IMR-90 (cell line): Measurements from ENCODE around the gene TMEM247. TPM values are rescaled to one million over a fixed set of nuclear protein-coding genes. Genes with fewer than 3 reads are reported as not detected.
A peak's percentile ranks its signal among the peaks of the same experiment; 100 is the strongest.

Source experiments
- ATAC-seq: fragments of 200-7000 bp; cut with Tn5 transposase; 2 replicates; pipeline ENCODE4 v1.9.1; 2020; ENCODE audit warnings: low read depth, mild to moderate bottlenecking, moderate library complexity
- BruUV-seq: library from RNA; stranded (reverse); fragments of 400-500 nt; replicated peaks from 2 replicates; lab custom pipeline; 2021; lab: Mats Ljungman, UMichigan
- CTCF ChIA-PET: fragments of 300-600 bp; formaldehyde crosslinking; extraction: SDS; loops from one replicate; lab custom pipeline; 2021; ENCODE audit warnings: antibody characterized with exemption; lab: Yijun Ruan, JAX
- POLR2A ChIA-PET: fragments of 300-600 bp; sonication (Branson Sonifier 250); formaldehyde crosslinking; loops from one replicate; lab custom pipeline; 2022; ENCODE audit warnings: antibody characterized with exemption; ENCODE audit not compliant: unreplicated experiment; lab: Charles Lee
- DNase-seq: peaks from one replicate; pipeline ENCODE4 v3.0.0; 2013
- H2AFZ ChIP-seq: replicated peaks from 2 replicates; pipeline ENCODE3; 2013; ENCODE audit warnings: low read length, mild to moderate bottlenecking; ENCODE audit not compliant: poor library complexity
- H2AK5ac ChIP-seq: 2 replicates; pipeline ENCODE4 v1.6.1; 2013; ENCODE audit warnings: low read depth, low read length, inconsistent platforms
- H2AK9ac ChIP-seq: replicated peaks from 2 replicates; pipeline ENCODE3; 2013; ENCODE audit warnings: mild to moderate bottlenecking, low read depth, low read length, moderate library complexity; ENCODE audit not compliant: poor library complexity
- H2BK120ac ChIP-seq: 2 replicates; pipeline ENCODE4 v1.6.1; 2013; ENCODE audit warnings: low read depth, low read length, inconsistent platforms
- H2BK15ac ChIP-seq: 3 replicates; pipeline ENCODE4 v1.6.1; 2013; ENCODE audit warnings: low read depth, low read length, inconsistent platforms
- H2BK20ac ChIP-seq: 2 replicates; pipeline ENCODE4 v1.6.1; 2013; ENCODE audit warnings: low read depth, mild to moderate bottlenecking, inconsistent platforms, low read length, moderate library complexity
- H2BK5ac ChIP-seq: 2 replicates; pipeline ENCODE4 v1.6.1; 2013; ENCODE audit warnings: mild to moderate bottlenecking, low read depth, low read length, inconsistent platforms; ENCODE audit not compliant: poor library complexity, severe bottlenecking
- H3K14ac ChIP-seq: replicated peaks from 2 replicates; pipeline ENCODE4 v1.6.1; 2013; ENCODE audit warnings: low read depth, low read length, inconsistent platforms
- H3K18ac ChIP-seq: 2 replicates; pipeline ENCODE4 v1.6.1; 2013; ENCODE audit warnings: low read depth, low read length, control low read depth
- H3K23ac ChIP-seq: 2 replicates; pipeline ENCODE4 v1.6.1; 2013; ENCODE audit warnings: low read depth, low read length, inconsistent platforms
- H3K27ac ChIP-seq: 2 replicates; pipeline ENCODE4 v1.5.1; 2013; ENCODE audit warnings: mild to moderate bottlenecking, control low read depth, low read length; ENCODE audit not compliant: insufficient read depth
- H3K27me3 ChIP-seq: 2 replicates; pipeline ENCODE4 v1.6.1; 2013; ENCODE audit warnings: low read length; ENCODE audit not compliant: control insufficient read depth, insufficient read depth
- H3K36me3 ChIP-seq: 2 replicates; pipeline ENCODE4 v1.6.1; 2013; ENCODE audit warnings: low read length, mixed read lengths; ENCODE audit not compliant: control insufficient read depth, insufficient read depth
- H3K4ac ChIP-seq: 2 replicates; pipeline ENCODE4 v1.6.1; 2013; ENCODE audit warnings: low read depth, low read length, inconsistent platforms
- H3K4me1 ChIP-seq: 2 replicates; pipeline ENCODE4 v1.6.1; 2013; ENCODE audit warnings: low read length, mixed read lengths; ENCODE audit not compliant: control insufficient read depth, insufficient read depth
- H3K4me2 ChIP-seq: 2 replicates; pipeline ENCODE4 v1.6.1; 2013; ENCODE audit warnings: low read depth, mild to moderate bottlenecking, control low read depth, low read length, moderate library complexity
- H3K4me3 ChIP-seq: 2 replicates; pipeline ENCODE4 v1.5.1; 2013; ENCODE audit warnings: low read depth, mild to moderate bottlenecking, control low read depth, low read length, moderate library complexity; ENCODE audit not compliant: insufficient read depth
- H3K56ac ChIP-seq: 2 replicates; pipeline ENCODE4 v1.6.1; 2013; ENCODE audit warnings: low read length, inconsistent platforms; ENCODE audit not compliant: insufficient read depth; ENCODE audit errors: extremely low read depth
- H3K79me1 ChIP-seq, 2 experiments: 2 replicates each; pipeline ENCODE4 v1.6.1; 2013; ENCODE audit warnings: low read length in 2 of 2, inconsistent platforms in 1 of 2, low read depth in 1 of 2
- H3K9ac ChIP-seq: 2 replicates; pipeline ENCODE4 v1.6.1; 2013; ENCODE audit warnings: low read depth, low read length, control low read depth
- H3K9me1 ChIP-seq: 2 replicates; pipeline ENCODE4 v1.6.1; 2013; ENCODE audit warnings: low read length, inconsistent platforms; ENCODE audit not compliant: insufficient read depth
- H3K9me3 ChIP-seq: 2 replicates; pipeline ENCODE4 v1.6.1; 2013; ENCODE audit warnings: low read length; ENCODE audit not compliant: control insufficient read depth, insufficient read depth
- H4K20me1 ChIP-seq: 2 replicates; pipeline ENCODE4 v1.6.1; 2013; ENCODE audit warnings: low read length, inconsistent platforms; ENCODE audit not compliant: insufficient read depth
- H4K5ac ChIP-seq: 2 replicates; pipeline ENCODE4 v1.6.1; 2013; ENCODE audit warnings: mild to moderate bottlenecking, low read depth, low read length, control low read depth
- H4K8ac ChIP-seq, 2 experiments: 2 replicates each; pipeline ENCODE4 v1.6.1; 2013; ENCODE audit warnings: low read depth in 2 of 2, low read length in 2 of 2, control low read depth in 1 of 2, inconsistent platforms in 1 of 2
- H4K91ac ChIP-seq: 2 replicates; pipeline ENCODE4 v1.6.1; 2013; ENCODE audit warnings: low read depth, low read length, inconsistent platforms; ENCODE audit not compliant: insufficient read depth
- BHLHE40 ChIP-seq: fragments of 150-350 bp; IDR thresholded peaks from 2 replicates; pipeline ENCODE4 v1.6.1; 2016; ENCODE audit warnings: mild to moderate bottlenecking, low read depth, low read length
- CEBPB ChIP-seq: IDR thresholded peaks from 2 replicates; pipeline ENCODE4 v1.6.1; 2012; ENCODE audit warnings: low read depth, low read length, improper control_type of control experiment
- CHD1 ChIP-seq: IDR thresholded peaks from 2 replicates; pipeline ENCODE4 v1.6.1; 2012; ENCODE audit warnings: low read depth, low read length, improper control_type of control experiment
- FOS ChIP-seq: fragments of 150-350 bp; IDR thresholded peaks from 2 replicates; pipeline ENCODE4 v1.6.1; 2016; ENCODE audit warnings: low read depth, low read length
- MAFK ChIP-seq: IDR thresholded peaks from 2 replicates; pipeline ENCODE4 v1.6.1; 2012; ENCODE audit warnings: low read depth, low read length, improper control_type of control experiment
- MAZ ChIP-seq: IDR thresholded peaks from 2 replicates; pipeline ENCODE4 v1.6.1; 2012; ENCODE audit warnings: low read depth, mild to moderate bottlenecking, low read length, improper control_type of control experiment, moderate library complexity, borderline replicate concordance
- MXI1 ChIP-seq: IDR thresholded peaks from 2 replicates; pipeline ENCODE4 v1.6.1; 2012; ENCODE audit warnings: low read depth, mild to moderate bottlenecking, low read length, moderate library complexity, borderline replicate concordance
- NFE2L2 ChIP-seq: fragments of 150-350 bp; IDR thresholded peaks from 2 replicates; pipeline ENCODE4 v1.6.1; 2016; ENCODE audit warnings: low read depth, mild to moderate bottlenecking, low read length
- POLR2A ChIP-seq: IDR thresholded peaks from 2 replicates; pipeline ENCODE4 v1.6.1; 2012; ENCODE audit warnings: mild to moderate bottlenecking, low read depth, low read length
- RAD21 ChIP-seq: IDR thresholded peaks from 2 replicates; pipeline ENCODE4 v1.6.1; 2012; ENCODE audit warnings: low read length, improper control_type of control experiment
- RCOR1 ChIP-seq: IDR thresholded peaks from 2 replicates; pipeline ENCODE4 v1.6.1; 2012; ENCODE audit warnings: mild to moderate bottlenecking, low read length, improper control_type of control experiment; ENCODE audit not compliant: insufficient replicate concordance
- RFX5 ChIP-seq: IDR thresholded peaks from 2 replicates; pipeline ENCODE4 v1.8.0; 2012; ENCODE audit warnings: low read depth, mild to moderate bottlenecking, low read length, moderate library complexity
- SMC3 ChIP-seq: fragments of 150-350 bp; IDR thresholded peaks from 2 replicates; pipeline ENCODE4 v1.6.1; 2016; ENCODE audit warnings: low read depth, mild to moderate bottlenecking, antibody characterized with exemption, low read length, moderate library complexity
- WGBS, 2 experiments: methylation state at CpG; one replicate each; pipeline versions ENCODE4 v1.1.5 to v1.1.7; 2013; ENCODE audit warnings: missing lambda C conversion rate in 2 of 2; ENCODE audit not compliant: insufficient read length in 1 of 2; ENCODE audit errors: extremely low coverage in 2 of 2; 5-methylcytosine and 5-hydroxymethylcytosine counted together
- dilution Hi-C: fragments of 300-500 bp; cut with HindIII; formaldehyde crosslinking; loops from one replicate; pipeline ENCODE4 v1.14.3; 2018; ENCODE audit warnings: low sequenced_read_pairs; ENCODE audit not compliant: unreplicated experiment
- in situ Hi-C: fragments of 300-500 bp; cut with MboI; formaldehyde crosslinking; loops from 3 replicates; pipeline ENCODE4 v1.14.3; 2019; ENCODE audit warnings: low sequenced_read_pairs, inconsistent platforms, mixed read lengths
- intact Hi-C: fragments of 100-400 bp; cut with micrococcal nuclease; formaldehyde crosslinking; loops from 2 replicates; pipeline ENCODE4 v1.10.0; 2022
- polyA plus RNA-seq, 3 experiments: library from polyadenylated mRNA; depleted of rRNA; stranded (reverse); fragments of >200 nt; gene quantifications; 2 replicates each; pipeline ENCODE4 v1.2.3, GENCODE V29; 2012; ENCODE audit warnings: low replicate concordance in 1 of 3
- total RNA-seq: library from RNA; depleted of rRNA; stranded (reverse); fragments of >200 nt; gene quantifications from 2 replicates; pipeline ENCODE4 v1.2.3, GENCODE V29; 2012
- TF ChIP-seq, protein P1 (sequence below): fragments of 150-350 bp; IDR thresholded peaks from 2 replicates; pipeline ENCODE4 v1.6.1; 2016; ENCODE audit warnings: low read depth, mild to moderate bottlenecking, low read length, moderate library complexity, borderline replicate concordance
- TF ChIP-seq, protein P2 (sequence below): conservative IDR thresholded peaks from 2 replicates; pipeline ENCODE4 v1.5.1; 2012; ENCODE audit warnings: mild to moderate bottlenecking, low read depth, low read length, improper control_type of control experiment
- TF ChIP-seq, protein P3 (sequence below): fragments of 150-350 bp; IDR thresholded peaks from 2 replicates; pipeline ENCODE4 v1.6.1; 2017; ENCODE audit warnings: mild to moderate bottlenecking, antibody characterized with exemption, low read length, low read depth

TMEM247 gene
- total and polyA plus RNA-seq, 2 of the 4 experiments (the other 2 are of a cell fraction) = not detected

DNA sequence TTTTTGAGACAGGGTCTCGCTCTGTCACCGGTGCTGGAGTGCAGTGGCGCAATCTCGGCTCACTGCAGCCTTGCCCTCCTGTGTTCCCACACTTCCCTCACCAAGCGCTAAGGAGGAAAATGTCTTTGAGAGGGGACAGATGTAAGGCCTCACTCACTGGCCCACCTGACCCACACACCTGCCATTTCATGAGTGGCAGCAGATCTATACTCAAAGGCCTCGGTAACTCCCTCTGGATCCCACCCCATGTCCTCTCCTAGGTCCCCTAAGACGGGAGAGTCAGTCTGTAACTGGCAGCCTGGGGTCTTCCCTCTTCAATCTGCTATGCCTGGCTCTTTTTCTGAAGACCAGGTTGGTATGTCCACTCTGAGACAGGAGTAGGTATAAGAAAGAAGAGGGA, 12.9 kb downstream of the TMEM247 start:
- H3K36me3 ChIP-seq = no peaks in the 10 kb centered on the region
- dilution Hi-C loops = no loop called here
- H3K27ac ChIP-seq = no peak overlapping the region
- peak overlapping the region; percentile 81 for H3K14ac ChIP-seq
- BruUV-seq = no TSS peak
- no peaks in the 10 kb centered on the region for H3K9me3 ChIP-seq
- no peak overlapping the region for H3K23ac ChIP-seq
- no peak overlapping the region for H2BK5ac ChIP-seq
- H4K8ac ChIP-seq = no peak overlapping the region
- no peak overlapping the region for H2AFZ ChIP-seq
- H2BK20ac ChIP-seq = peak overlapping the region; percentile 59; the same call in 1 of the 2 replicates
- ChIA-PET POLR2A (no interaction called here), CTCF (no interaction called here)
- WGBS, 2 experiments = no CpG with 5 or more reads among the region's 7 CpGs
- TF ChIP-seq, protein P1, sequence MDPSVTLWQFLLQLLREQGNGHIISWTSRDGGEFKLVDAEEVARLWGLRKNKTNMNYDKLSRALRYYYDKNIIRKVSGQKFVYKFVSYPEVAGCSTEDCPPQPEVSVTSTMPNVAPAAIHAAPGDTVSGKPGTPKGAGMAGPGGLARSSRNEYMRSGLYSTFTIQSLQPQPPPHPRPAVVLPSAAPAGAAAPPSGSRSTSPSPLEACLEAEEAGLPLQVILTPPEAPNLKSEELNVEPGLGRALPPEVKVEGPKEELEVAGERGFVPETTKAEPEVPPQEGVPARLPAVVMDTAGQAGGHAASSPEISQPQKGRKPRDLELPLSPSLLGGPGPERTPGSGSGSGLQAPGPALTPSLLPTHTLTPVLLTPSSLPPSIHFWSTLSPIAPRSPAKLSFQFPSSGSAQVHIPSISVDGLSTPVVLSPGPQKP = no peak
- TF ChIP-seq RAD21 (no peak), MAFK (no peak), CHD1 (no peak), RFX5 (no peak), SMC3 (no peak), FOS (no peak), MXI1 (no peak), CEBPB (no peak), MAZ (no peak), NFE2L2 (no peak), POLR2A (no peak), BHLHE40 (no peak), RCOR1 (no peak)
- TF ChIP-seq, protein P2, sequence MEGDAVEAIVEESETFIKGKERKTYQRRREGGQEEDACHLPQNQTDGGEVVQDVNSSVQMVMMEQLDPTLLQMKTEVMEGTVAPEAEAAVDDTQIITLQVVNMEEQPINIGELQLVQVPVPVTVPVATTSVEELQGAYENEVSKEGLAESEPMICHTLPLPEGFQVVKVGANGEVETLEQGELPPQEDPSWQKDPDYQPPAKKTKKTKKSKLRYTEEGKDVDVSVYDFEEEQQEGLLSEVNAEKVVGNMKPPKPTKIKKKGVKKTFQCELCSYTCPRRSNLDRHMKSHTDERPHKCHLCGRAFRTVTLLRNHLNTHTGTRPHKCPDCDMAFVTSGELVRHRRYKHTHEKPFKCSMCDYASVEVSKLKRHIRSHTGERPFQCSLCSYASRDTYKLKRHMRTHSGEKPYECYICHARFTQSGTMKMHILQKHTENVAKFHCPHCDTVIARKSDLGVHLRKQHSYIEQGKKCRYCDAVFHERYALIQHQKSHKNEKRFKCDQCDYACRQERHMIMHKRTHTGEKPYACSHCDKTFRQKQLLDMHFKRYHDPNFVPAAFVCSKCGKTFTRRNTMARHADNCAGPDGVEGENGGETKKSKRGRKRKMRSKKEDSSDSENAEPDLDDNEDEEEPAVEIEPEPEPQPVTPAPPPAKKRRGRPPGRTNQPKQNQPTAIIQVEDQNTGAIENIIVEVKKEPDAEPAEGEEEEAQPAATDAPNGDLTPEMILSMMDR = no peak
- TF ChIP-seq, protein P3, sequence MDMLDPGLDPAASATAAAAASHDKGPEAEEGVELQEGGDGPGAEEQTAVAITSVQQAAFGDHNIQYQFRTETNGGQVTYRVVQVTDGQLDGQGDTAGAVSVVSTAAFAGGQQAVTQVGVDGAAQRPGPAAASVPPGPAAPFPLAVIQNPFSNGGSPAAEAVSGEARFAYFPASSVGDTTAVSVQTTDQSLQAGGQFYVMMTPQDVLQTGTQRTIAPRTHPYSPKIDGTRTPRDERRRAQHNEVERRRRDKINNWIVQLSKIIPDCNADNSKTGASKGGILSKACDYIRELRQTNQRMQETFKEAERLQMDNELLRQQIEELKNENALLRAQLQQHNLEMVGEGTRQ = no peak
- H4K91ac ChIP-seq = peak overlapping the region; percentile 40; the same call in 1 of the 2 replicates
- in situ Hi-C loops = no loop called here
- H2BK120ac ChIP-seq = peak overlapping the region; percentile 96; the same call in 1 of the 2 replicates
- H3K4me2 ChIP-seq = no peak overlapping the region
- no peak overlapping the region for H3K18ac ChIP-seq
- peaks cover 0 to 5% of the 10 kb centered on the region in 2 experiments; a peak in 1 of 4 replicates for H3K79me1 ChIP-seq
- H4K5ac ChIP-seq = no peak overlapping the region
- H3K9ac ChIP-seq = no peak overlapping the region
- no peak overlapping the region for H3K4me3 ChIP-seq
- intact Hi-C loops = no loop called here
- peak overlapping the region; percentile 58; the same call in 1 of the 2 replicates for H3K4ac ChIP-seq
- DNase-seq (no peak), ATAC-seq (no peak)
- peak overlapping the region; percentile 71 for H2AK5ac ChIP-seq
- H3K4me1 ChIP-seq = peaks cover 34% of the 10 kb centered on the region
- peak overlapping the region; percentile 51; the same call in 2 of the 3 replicates for H2BK15ac ChIP-seq
- no peaks in the 10 kb centered on the region for H4K20me1 ChIP-seq
- H3K27me3 ChIP-seq = no peaks in the 10 kb centered on the region
- no peak overlapping the region; the same call in 1 of the 2 replicates for H3K56ac ChIP-seq
- peaks cover 23% of the 10 kb centered on the region for H3K9me1 ChIP-seq
- peak overlapping the region; percentile 2 for H2AK9ac ChIP-seq
